ENCODE results near the gene PRKRA. TPM values are rescaled to one million over a fixed set of nuclear protein-coding genes. Genes with fewer than 3 reads are reported as not detected.

Gene PRKRA
- total and polyA plus RNA-seq, 2 of the 8 experiments (the other 6 are each of a cell fraction or from before 2014, with no cell fraction given), result 25.4 to 60.4 TPM

DNA sequence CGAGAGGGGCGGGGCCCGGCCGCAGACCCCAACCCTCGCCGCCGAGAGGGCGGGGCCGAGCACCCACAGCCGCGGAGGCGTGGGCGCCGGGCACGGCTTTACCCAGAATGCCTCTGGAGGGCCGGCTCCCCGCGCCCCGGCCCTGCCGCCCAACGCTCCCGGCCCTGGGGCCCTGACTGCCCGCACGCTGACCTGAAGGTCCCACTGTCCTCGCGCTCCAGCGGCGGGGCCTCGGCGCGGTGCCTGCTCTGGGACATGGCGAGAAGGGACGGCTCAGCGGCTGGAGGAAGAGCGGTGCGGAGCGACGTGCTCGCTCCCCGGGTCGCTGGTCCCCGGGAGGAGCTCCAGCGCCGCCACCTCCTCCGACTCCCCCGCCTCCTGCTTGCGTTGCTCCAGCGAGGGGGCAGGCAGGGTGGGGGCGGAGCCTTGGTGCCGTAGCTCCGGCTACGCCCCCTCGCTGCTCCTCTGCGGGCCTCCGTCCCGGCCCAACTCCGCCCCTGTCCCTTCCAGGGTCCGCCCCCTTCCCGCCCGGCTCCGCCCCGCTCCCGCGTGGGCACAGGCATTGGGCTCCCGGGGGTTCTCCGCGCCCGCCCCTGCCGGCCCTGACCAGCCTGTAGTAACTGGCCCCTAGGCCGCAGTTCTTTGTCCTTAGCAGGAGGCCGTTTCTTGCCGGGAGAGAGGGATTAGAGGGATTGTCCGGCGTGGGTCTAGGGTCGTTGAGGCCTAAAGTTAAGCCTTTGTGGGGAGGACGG lies at the start of gene PRKRA, which contains the start of gene PJVK (continued):
- TF ChIP-seq, protein P1, sequence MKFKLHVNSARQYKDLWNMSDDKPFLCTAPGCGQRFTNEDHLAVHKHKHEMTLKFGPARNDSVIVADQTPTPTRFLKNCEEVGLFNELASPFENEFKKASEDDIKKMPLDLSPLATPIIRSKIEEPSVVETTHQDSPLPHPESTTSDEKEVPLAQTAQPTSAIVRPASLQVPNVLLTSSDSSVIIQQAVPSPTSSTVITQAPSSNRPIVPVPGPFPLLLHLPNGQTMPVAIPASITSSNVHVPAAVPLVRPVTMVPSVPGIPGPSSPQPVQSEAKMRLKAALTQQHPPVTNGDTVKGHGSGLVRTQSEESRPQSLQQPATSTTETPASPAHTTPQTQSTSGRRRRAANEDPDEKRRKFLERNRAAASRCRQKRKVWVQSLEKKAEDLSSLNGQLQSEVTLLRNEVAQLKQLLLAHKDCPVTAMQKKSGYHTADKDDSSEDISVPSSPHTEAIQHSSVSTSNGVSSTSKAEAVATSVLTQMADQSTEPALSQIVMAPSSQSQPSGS (IDR thresholded peaks at IDR 0.05; ENCODE audit: low read length), result no peak
- peak; percentile 89 to 97 for TF ChIP-seq POLR2A (IDR thresholded peaks at IDR 0.05; ENCODE audit: control extremely low read depth in 1 of 2, low read depth in 2 of 2, low read length in 2 of 2)
- no peak for TF ChIP-seq FOSL1 (IDR thresholded peaks at IDR 0.05; ENCODE audit: insufficient read depth, low read depth, low read length)
- peak; percentile 72 for TF ChIP-seq TAF1 (IDR thresholded peaks at IDR 0.05; ENCODE audit: low read depth, low read length)
- TF ChIP-seq SP4 (IDR thresholded peaks at IDR 0.05; ENCODE audit: low read length), result no peak
- TF ChIP-seq, protein P2, sequence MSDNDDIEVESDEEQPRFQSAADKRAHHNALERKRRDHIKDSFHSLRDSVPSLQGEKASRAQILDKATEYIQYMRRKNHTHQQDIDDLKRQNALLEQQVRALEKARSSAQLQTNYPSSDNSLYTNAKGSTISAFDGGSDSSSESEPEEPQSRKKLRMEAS (IDR thresholded peaks at IDR 0.05), result peak; percentile 6
- no peak for TF ChIP-seq RAD21 (IDR thresholded peaks at IDR 0.05 in 1 of 2, conservative IDR thresholded peaks at IDR 0.05 in 1 of 2; ENCODE audit: low read depth in 2 of 2, low read length in 2 of 2)
- TF ChIP-seq, protein P3, sequence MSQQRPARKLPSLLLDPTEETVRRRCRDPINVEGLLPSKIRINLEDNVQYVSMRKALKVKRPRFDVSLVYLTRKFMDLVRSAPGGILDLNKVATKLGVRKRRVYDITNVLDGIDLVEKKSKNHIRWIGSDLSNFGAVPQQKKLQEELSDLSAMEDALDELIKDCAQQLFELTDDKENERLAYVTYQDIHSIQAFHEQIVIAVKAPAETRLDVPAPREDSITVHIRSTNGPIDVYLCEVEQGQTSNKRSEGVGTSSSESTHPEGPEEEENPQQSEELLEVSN (IDR thresholded peaks at IDR 0.05), result no peak
- no peak for TF ChIP-seq TEAD4 (IDR thresholded peaks at IDR 0.05; ENCODE audit: low read depth, low read length)
- 0 out of 2 replicates have a peak, but pooled peaks have one; percentile 59 for TF ChIP-seq GTF2F1 (IDR thresholded peaks at IDR 0.05; ENCODE audit: borderline replicate concordance, low read depth, low read length)
- no peak for TF ChIP-seq RXRA (IDR thresholded peaks at IDR 0.05; ENCODE audit: insufficient read depth, low read depth, low read length)

Measured in H1 (cell line).